Measurements from ENCODE around the gene EFS.

The EFS gene

DNA sequence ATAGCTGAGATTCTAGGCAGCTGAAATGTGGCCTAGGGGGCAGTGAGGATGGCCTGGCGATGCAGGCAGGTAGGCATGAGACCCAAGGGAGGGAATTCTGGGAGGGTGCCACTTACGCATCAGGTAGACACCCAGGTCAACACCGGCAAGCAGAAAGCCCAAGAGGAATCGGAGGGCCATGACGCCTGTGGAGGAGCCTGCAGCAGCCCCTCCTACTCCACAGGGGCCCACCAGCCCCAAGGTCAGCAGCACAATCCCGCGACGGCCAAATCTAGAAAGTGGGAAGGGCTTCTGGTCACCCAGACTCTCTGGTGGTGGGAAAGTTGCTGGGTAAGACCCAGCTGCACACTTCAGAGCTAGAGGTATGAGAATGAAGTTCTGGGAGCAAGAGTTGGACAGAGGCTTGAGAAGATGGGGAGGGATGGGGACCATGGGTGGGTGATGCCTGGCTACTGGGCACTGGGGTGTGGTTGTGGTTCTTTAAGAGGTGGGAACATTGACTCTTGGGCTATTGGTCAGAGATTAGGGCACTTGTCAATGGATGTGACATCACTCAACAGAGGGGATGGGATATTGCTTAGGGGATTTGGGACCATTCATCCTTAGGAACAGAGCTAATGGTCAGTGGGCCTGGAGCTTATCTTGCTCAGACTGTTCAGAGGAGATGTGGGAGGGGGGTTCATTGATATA is 15.7 kb downstream of the EFS start:
- TF ChIP-seq, protein P1, sequence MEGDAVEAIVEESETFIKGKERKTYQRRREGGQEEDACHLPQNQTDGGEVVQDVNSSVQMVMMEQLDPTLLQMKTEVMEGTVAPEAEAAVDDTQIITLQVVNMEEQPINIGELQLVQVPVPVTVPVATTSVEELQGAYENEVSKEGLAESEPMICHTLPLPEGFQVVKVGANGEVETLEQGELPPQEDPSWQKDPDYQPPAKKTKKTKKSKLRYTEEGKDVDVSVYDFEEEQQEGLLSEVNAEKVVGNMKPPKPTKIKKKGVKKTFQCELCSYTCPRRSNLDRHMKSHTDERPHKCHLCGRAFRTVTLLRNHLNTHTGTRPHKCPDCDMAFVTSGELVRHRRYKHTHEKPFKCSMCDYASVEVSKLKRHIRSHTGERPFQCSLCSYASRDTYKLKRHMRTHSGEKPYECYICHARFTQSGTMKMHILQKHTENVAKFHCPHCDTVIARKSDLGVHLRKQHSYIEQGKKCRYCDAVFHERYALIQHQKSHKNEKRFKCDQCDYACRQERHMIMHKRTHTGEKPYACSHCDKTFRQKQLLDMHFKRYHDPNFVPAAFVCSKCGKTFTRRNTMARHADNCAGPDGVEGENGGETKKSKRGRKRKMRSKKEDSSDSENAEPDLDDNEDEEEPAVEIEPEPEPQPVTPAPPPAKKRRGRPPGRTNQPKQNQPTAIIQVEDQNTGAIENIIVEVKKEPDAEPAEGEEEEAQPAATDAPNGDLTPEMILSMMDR (IDR thresholded peaks at IDR 0.05; ENCODE audit: low read depth, low read length): no peak
- no peak overlapping the region for H3K4me3 ChIP-seq (ENCODE audit: low read depth, low read length)

DNA sequence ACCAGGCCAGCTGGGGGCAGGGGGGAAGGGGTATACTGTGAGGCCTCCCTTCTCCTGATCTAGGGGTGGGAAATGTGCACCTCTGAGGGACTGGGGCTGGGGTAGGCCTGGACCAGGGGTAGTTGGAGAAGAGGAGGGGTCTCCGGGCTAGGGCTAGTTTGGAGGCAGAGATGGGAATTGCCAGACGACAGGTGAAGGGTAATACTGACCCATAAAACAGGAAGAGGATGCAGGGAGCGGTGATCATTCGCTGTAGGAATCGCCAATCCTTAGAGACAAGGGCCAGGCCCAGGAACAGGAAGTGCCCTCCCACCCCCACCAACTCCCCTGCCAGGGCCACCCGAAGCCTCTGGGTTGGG is 16.7 kb downstream of the EFS start:
- no peak overlapping the region for H3K4me3 ChIP-seq (ENCODE audit: low read depth, low read length)
- TF ChIP-seq, protein P1 (IDR thresholded peaks at IDR 0.05; ENCODE audit: low read depth, low read length): no peak

DNA sequence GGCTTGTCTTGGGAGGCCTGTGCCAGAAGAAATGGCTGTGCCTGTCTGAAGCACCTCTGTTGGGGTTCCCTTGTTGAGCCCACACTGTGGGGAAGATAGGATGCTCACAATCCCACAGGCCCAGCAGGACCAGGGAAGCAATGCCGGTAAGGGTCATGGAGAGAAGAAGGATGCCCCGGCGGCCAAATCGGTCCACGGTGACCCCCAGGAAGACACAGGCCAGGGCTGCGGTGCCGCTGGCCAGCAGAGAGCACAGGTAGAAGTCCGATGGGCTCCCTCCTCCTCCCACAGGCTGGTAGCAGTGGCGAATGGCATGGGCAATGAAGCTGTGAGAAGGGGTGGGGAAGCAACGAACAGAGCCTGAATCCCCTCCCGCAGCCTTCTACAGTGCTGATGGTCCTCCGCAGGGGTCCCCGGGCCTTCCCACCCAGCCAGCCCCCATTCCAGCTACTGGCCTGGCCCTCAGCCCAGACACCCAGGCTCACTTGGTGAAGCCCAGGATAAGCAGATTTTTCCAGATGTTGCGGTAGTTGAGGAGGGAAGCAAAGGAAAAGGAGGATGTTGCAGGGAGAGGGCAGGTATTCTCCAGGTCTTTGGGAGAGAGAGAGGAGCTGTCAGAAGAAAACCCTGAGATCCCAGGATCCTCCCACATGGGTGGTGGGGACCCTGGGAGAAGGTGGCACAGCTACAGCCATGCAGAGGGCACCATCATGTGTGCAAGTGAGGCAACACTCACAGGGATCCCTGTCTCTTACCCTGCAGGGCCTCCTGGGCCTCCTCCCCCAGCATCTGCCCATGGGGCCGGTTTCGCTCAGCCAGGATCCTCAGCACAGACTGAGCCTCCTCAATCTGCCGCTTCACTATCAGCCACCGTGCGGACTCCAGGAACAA is 17.3 kb downstream of the EFS start:
- no peak overlapping the region for H3K4me3 ChIP-seq (ENCODE audit: low read depth, low read length)
- TF ChIP-seq, protein P1 (IDR thresholded peaks at IDR 0.05; ENCODE audit: low read depth, low read length): no peak

DNA sequence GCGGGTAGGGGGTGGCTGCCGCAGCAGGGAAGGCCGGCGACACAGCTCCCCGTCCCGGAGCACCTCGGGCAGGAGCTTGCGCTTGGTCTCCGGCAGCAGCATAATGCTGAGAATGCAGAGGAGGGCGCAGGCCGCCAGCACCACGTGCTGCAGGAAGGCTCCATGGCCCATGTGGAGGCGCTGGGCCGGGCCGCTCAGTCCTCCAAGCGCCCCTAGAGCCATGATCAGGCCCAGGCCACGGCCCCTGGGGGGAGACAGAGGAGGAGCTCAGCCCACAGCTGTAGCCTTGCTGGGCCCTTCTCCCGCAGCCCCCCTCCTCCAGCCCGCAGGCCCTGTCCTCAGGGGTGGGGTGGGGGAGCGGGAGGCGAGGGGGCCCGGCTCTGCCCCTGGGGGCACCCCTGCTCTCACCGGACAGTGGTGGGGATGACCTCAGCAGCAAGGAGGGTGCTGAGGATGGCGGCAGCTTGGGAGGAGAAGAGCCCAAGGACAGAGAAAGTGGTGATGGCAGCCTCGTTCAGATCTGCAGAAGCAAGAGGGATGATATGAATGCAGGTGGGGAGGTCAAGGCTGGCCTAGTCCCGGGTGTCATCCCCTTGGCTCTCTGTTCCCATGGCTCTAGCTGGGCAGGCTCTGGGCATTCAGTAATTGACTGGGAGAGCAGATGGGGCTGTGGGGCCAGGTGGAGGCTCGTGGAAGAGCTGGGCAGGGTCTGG is 18.1 kb downstream of the EFS start:
- TF ChIP-seq, protein P1 (IDR thresholded peaks at IDR 0.05; ENCODE audit: low read depth, low read length): no peak
- no peak overlapping the region for H3K4me3 ChIP-seq (ENCODE audit: low read depth, low read length)

DNA sequence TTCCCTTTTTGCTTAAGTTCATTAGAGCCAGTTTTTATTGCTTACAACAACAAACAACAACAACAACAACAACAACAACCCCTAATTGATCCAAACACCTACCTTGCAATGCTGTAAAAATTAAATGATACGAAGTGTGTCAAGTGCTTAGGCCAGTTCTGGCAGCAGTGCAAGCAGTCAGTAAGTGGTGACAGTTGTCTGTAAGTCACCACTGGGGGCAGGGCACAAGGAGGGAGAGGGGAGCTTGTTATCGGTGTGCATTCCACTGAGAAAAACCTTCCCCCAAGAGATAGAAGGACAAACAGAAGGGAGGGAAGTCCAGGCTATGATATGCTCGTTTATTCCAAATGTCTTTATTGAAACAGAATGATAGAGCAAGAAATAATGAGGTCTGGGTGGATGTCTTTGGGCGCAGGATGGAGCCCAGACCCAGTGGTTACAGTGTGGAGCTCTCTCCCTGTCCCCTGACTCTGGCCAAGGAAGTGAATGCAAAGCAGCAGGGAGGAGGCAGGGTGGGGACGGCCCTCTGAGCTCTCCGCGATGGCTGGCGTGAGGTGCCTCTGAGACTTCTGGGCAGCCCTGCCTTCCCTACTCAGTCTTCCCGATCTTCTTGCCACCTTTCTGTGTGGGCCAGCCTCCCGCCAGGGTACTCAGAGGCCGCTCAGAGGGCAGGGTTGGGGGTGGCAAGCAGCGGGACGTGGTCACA is 18.8 kb downstream of the EFS start:
- TF ChIP-seq, protein P1 (IDR thresholded peaks at IDR 0.05; ENCODE audit: low read depth, low read length): no peak
- no peak overlapping the region for H3K4me3 ChIP-seq (ENCODE audit: low read depth, low read length)

DNA sequence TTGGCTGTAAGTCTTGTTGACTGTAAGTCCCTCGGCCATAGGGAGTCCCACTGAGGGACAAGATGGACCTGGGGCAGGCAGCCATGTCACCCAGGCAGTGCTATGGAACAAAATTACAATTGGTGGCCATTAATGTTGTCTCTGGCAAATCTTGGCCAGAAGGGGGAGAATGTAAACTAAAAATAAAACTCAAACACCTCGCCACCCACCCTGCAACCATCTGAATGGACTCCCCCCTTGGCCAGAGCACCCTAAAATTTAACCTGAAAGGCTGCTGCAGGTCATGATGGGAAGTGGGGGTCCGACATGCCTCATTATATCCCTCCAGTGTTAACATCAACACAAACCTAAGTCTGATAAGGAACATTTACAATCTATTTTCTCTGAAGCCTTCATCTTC is 20.5 kb downstream of the EFS start:
- no peak overlapping the region for H3K4me3 ChIP-seq (ENCODE audit: low read depth, low read length)
- TF ChIP-seq, protein P1 (IDR thresholded peaks at IDR 0.05; ENCODE audit: low read depth, low read length): no peak
